Right renal cortex interstitium (tissue), 3 donors: ENCODE data around the gene DENND4B. TPM values are rescaled to one million over a fixed set of nuclear protein-coding genes. Genes with fewer than 3 reads are reported as not detected.

ENCODE experiments used
- DNase-seq, 3 donors: peaks; one replicate each; pipeline ENCODE4 v3.0.0-alpha.2; 2013; ENCODE audit warnings: low read depth in 3 of 3, low spot score in 2 of 3
- polyA plus RNA-seq, 3 donors: library from polyadenylated mRNA; unstranded; fragments of 120-200 nt; gene quantifications; one replicate each; pipeline ENCODE4 v1.2.1, GENCODE V29; 2013; ENCODE audit not compliant: insufficient read length in 3 of 3

The DENND4B gene
- polyA plus RNA-seq, 3 donors, result 24.5 to 27.2 (median 25.2) TPM

DNA sequence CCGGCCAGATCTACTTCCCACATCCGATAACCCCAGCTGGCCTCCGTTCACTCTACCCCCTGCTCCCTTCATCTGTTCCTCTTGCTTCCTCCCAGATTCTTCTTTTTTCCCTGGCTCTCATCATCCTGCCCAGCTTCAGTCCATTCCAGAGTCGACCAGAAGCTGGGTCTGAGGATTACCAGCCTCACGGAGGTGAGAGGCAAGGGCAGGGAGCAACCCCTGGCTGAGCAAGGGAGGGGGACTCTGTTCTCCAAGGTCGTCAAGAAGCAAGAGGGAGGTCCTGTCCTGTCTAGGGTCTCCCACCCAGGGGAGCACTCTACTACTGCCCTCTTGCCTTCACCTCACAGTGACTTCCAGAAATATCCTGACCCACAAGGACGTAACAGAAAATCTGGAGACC is 27.0 kb upstream of the DENND4B start:
- no peak for DNase-seq

GRCh38 chr1:153973071-153973470 is 26.6 kb upstream of the DENND4B start:
- DNase-seq, result no peak

- DNase-seq, result no peak
Observed at GRCh38 chr1:153970346-153970745, 23.8 kb upstream of the DENND4B start.

DNA sequence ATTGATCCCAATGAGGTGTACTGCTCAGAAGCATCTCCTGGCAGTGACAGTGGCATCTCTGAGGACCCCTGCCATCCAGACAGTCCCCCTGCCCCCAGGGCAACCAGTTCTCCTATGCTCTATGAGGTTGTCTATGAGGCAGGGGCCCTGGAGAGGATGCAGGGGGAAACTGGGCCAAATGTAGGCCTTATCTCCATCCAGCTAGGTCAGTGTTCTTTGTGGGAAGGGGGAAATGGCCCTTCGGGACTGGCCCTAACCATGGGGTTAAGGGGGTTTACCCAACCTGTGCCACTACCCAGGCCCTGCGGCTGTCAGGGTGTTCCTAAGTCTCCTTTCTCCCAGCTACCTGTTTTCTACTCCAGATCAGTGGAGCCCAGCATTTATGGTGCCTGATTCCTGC is 22.5 kb upstream of the DENND4B start:
- DNase-seq, result no peak

- DNase-seq, result no peak
Observed at GRCh38 chr1:153968408-153968807, 21.9 kb upstream of the DENND4B start.

DNA sequence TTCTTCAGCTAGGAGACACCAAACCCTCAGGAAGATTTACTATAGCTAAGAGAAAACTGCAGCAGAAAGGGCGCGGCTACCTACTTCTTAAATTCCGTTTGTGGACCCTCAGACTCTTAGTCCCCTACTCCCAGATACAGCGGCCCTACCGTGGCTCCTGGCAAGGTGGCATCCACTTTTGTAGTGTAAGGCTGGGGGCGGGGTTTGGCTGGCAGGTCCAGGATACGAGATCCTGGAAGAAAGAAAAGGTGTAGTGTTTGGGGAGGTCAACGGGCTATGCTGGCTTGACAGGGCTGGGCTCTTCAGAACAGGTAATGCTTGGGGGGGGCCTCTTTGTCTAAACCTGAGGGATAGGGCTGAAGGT is 21.5 kb upstream of the DENND4B start:
- DNase-seq, result no peak

GRCh38 chr1:153967107-153967999 is 20.8 kb upstream of the DENND4B start, which contains the start of gene CREB3L4:
Gene CREB3L4, plus strand, starts transcription at chr1:153967902. Its CDS starts 624 bp downstream, at chr1:153968526.
- DNase-seq, result peak; percentile 90 to 96 (median 94)

DNA sequence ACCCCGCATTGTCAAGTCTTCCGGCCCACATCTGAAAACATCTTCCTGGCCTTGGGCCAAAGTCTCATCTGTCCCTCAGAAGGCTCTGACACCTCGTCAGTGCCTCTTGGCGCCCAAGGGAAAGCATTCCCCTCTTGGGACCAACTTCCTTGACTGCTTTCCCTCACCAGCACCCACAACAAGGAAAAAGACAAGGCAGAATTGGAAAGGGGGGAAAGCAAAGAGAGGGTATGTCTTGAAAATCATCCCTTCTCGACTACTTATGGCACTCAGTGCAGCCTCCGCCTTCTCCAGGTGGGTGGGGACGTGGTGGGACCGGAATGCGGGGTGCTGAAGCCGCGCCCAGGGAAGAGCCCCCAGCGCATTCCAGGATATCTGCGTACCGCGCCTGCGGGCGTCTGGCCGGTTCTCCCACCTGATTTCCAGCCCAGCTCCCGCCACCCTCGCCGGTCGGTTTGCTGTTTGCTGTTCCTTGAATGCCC is 17.4 kb upstream of the DENND4B start:
- DNase-seq, result no peak

DNA sequence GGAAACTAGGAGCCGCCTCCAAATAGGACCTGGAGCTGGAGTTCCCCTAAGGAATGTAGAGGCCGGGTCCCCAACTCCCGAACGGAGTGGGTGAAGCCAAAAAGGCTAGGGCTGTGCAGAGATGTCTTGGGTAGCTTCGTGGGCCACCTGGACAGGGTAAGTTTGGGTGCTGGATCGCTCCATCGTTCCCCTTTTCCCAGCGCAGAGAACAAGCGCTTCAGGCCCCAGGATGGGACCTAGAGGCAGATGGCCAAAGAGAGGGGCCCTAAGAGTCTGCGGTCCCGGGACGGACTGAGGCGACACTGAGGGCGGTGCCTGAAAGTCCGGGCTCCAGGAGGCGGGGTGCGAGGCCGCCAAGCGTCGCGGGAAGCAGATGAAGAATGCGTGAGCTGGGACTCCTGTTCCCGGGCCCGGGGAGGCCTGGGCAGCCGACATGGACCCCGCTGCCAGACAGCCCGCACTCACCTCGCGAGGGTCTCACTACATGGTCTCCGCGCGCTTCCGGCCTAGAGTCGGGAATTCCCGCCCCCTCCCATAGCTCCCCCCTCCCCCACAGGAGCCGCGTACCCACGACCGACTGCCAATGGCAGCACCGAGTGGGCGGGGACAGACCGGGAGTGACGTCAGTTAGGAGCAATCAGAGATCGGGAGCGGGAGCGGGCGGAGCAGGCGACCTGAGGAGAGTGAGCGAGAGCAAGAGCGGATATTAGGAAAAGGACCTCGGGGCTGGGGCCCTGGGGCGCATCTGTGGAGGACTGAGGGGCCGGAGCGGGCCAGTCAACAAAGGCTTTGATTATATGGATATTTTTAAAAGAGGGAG is 16.7 kb upstream of the DENND4B start, which contains the start of gene SLC39A1:
SLC39A1 (minus strand) TSS at position 508 of the 820 bp plus-strand sequence. CDS start 822 bp downstream, outside the sequence.
- DNase-seq, result peak; percentile 93 to 98 (median 94)

- no peak for DNase-seq
Observed at GRCh38 chr1:153962088-153963029, 15.8 kb upstream of the DENND4B start.

DNA sequence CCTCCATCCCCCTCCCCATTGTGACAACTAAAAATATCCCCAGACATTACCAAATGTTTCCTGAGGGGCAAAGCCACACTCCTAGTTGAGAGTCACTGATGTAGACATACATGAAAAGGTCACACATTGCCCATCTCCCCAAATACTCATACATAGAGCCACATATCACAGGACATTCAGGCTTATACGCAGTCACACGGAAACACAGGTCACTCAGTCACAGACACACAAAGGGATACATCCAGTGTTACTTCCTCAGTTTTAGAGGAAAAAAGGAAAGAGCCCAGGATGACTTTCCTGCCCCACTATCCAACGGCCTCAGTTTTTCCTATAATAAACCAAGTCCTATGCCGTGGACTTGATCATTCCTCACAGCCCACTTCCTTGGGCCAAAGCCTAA is 14.9 kb upstream of the DENND4B start:
- no peak for DNase-seq

GRCh38 chr1:153960206-153960605 is 13.7 kb upstream of the DENND4B start:
- no peak for DNase-seq

DNA sequence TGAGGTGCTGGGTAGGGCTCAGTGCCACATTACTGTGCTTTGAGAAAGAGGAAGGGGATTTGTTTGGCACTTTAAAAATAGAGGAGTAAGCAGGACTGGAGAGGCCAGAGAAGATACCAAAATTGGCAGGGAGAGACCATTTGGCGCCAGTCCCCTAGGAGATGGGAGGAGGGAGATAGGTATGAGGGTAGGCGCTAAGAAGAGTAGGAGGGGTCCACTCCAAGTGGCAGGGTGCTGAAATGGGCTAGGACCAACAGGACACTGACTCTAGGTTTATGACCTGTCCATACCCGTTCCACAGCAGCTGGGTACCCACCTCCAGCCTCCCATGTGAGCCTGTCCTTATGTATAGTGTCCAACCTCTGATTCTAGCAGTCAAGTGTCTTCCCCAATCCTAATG is 12.9 kb upstream of the DENND4B start:
- DNase-seq, result no peak

GRCh38 chr1:153958961-153959260 is 12.4 kb upstream of the DENND4B start:
- DNase-seq, result no peak

- DNase-seq, result peak; percentile 95 to 98 (median 97)
Observed at GRCh38 chr1:153958111-153958960, 11.8 kb upstream of the DENND4B start, which contains the start of gene CRTC2. Gene CRTC2, minus strand, starts transcription at chr1:153958612. Its CDS starts 115 bp downstream, at chr1:153958497.

DNA sequence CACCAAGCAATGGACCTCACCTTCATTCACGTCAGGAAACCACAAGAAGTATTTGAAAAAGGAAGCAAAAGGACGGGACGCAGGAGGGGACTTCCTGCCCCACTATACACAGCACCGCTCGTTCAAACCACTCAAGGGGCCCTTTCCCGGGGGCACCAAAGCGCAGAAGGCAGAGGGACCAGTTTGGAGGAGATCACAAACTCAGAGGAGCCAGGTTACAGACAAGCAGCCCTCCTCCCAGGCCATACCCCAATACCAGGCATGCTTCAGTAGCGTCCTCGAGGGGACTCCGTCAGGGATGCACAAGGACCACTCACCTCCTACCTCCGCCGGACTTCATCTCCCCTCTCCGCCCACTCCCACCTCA is 11.2 kb upstream of the DENND4B start:
- DNase-seq, result no peak

DNA sequence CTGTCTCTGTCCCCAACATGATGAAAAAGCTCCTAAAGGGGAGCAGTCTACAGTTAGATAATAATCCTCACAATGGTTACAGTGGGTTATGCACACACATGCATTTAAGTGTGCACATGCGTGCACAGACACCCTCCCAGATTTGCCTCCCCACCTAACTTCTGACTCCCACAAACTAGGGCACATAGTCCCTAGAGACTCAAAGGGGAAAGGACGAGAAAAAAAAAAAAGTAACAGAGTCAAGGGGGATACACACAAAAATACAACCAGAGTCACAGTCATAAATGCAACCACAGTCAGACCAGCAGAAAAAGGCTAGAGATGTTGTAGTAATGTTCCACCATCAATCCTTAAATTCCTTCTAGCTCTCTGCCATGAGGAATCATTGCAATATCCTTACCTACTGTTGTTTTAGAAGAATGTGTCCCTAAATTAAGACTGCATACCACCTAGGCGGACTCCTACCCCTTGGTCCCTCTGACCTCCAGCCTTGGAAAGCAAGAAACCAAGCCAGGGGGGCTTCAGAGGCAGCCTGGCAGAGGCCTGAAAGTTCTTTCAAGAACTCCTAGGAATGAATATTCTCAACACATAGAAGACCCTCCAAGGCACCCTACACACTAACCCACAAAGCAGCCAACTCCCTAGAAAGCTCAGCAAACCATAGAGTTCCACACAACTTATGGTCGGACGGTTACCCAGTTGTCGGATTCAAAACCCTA is 10.6 kb upstream of the DENND4B start:
- DNase-seq, result no peak

DNA sequence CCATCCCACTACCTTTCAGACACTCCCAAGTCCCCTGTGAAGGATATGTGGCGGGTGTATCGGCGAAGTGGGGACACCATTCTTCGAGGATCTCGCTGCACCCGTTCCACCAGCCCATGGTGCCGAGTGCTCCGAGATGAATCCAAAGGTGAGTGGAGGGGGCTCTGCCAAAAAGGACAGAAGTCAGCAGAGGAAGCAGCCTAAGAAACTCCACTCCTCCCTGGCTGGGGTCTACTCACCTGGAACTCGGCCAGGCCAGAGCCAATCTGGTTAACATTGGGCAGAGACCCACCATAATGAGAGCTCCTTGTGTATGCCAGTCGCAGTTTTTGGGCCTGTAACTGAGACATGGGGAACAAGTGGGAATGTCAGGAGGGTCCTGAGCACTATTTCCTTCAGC is 8.3 kb upstream of the DENND4B start:
- DNase-seq, result no peak

DNA sequence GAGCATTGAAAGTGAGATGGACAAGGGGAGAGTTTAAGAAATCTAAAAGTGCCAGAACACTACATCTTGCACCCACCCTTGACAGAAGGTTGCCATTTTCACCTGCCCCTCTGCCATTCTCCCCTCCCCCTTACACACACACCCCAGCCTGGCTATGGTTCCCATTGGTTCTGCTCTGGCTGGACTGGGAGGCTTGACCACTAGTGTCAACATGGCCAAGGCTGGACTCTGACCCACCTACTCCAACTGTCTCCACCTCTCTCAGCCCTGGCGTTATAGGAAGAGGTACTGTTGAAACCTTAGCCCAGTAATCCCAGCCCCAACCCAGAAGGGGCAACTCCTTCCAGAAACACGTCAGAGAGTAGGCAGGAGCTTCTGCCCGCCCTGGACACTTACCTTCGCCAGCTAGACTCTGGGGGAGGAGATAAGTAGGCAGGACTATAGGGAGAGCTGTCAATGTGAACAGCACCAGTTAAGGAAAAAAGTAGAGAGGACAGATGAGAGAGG is 7.4 kb upstream of the DENND4B start:
- no peak for DNase-seq
